HepG2 (cell line): Measurements from ENCODE around the gene MXRA8.

Experiments used
- CTCF ChIP-seq: sonication (generic); formaldehyde crosslinking; IDR thresholded peaks from 2 replicates; pipeline ENCODE4 v1.5.0; 2020; ENCODE audit warnings: mild to moderate bottlenecking, missing genetic modification reagents, moderate library complexity
- POLR2A ChIP-seq, 2 experiments: IDR thresholded peaks; 2 replicates each; pipeline ENCODE4 v1.6.1; 2011; ENCODE audit warnings: low read depth in 2 of 2, low read length in 2 of 2, mild to moderate bottlenecking in 1 of 2, moderate library complexity in 1 of 2; ENCODE audit not compliant: insufficient read depth in 1 of 2

- TF ChIP-seq POLR2A (IDR thresholded peaks at IDR 0.05; ENCODE audit: insufficient read depth in 1 of 2, low read depth in 2 of 2, low read length in 2 of 2): peak; percentile 52 to 78
- TF ChIP-seq CTCF: peak; percentile 77
These were observed 16.7 kb upstream of the MXRA8 start, which contains the start of gene AURKAIP1 for GRCh38 chr1:1374929-1375662.
